ENCODE results near the gene SMCO4. TPM values are rescaled to one million over a fixed set of nuclear protein-coding genes. Genes with fewer than 3 reads are reported as not detected.

SMCO4 gene
- total and polyA plus RNA-seq, 2 of the 8 experiments (the other 6 are each of a cell fraction or from before 2014, with no cell fraction given) = 33.2 to 53.9 TPM

GRCh38 chr11:93498641-93499040 is 44.5 kb downstream of the SMCO4 start (continued):
- TF ChIP-seq KDM5A (IDR thresholded peaks at IDR 0.05; ENCODE audit: low read length) = no peak
